Kidney epithelial cell (primary cell): ENCODE results near the gene ASB2. TPM values are rescaled to one million over a fixed set of nuclear protein-coding genes. Genes with fewer than 3 reads are reported as not detected.

Source experiments
- DNase-seq: peaks from one replicate; pipeline ENCODE4 v3.0.0-alpha.2; 2010; ENCODE audit warnings: low read depth
- H3K27me3 ChIP-seq: 2 replicates; pipeline ENCODE4 v1.6.0; 2011; ENCODE audit warnings: low read length; ENCODE audit not compliant: control insufficient read depth, insufficient read depth
- H3K36me3 ChIP-seq: 2 replicates; pipeline ENCODE4 v1.5.1; 2011; ENCODE audit warnings: low read length; ENCODE audit not compliant: control insufficient read depth, insufficient read depth
- H3K4me3 ChIP-seq: 2 replicates; pipeline ENCODE4 v1.5.1; 2011; ENCODE audit warnings: low read depth, mild to moderate bottlenecking, control low read depth, low read length
- total RNA-seq: library from RNA; depleted of rRNA; stranded (reverse); fragments of >200 nt; gene quantifications from 2 replicates; pipeline ENCODE4 v1.2.3, GENCODE V29; 2015
- TF ChIP-seq, protein P1 (sequence below): IDR thresholded peaks from 2 replicates; pipeline ENCODE4 v1.5.1; 2011; ENCODE audit warnings: mild to moderate bottlenecking, moderate library complexity, low read length, control low read depth, inconsistent platforms; ENCODE audit not compliant: insufficient read depth, poor library complexity, severe bottlenecking

The ASB2 gene
- total RNA-seq, 1 donor from 2014 or later: 7.4 TPM

- DNase-seq: no peak
- Histone ChIP-seq H3K4me3 (no peak overlapping the region), H3K36me3 (no peaks in the 10 kb centered on the region), H3K27me3 (peaks cover 6% of the 10 kb centered on the region)
- TF ChIP-seq, protein P1, sequence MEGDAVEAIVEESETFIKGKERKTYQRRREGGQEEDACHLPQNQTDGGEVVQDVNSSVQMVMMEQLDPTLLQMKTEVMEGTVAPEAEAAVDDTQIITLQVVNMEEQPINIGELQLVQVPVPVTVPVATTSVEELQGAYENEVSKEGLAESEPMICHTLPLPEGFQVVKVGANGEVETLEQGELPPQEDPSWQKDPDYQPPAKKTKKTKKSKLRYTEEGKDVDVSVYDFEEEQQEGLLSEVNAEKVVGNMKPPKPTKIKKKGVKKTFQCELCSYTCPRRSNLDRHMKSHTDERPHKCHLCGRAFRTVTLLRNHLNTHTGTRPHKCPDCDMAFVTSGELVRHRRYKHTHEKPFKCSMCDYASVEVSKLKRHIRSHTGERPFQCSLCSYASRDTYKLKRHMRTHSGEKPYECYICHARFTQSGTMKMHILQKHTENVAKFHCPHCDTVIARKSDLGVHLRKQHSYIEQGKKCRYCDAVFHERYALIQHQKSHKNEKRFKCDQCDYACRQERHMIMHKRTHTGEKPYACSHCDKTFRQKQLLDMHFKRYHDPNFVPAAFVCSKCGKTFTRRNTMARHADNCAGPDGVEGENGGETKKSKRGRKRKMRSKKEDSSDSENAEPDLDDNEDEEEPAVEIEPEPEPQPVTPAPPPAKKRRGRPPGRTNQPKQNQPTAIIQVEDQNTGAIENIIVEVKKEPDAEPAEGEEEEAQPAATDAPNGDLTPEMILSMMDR: no peak
Measured at GRCh38 chr14:93980456-93981201, 4.3 kb upstream of the ASB2 start.

GRCh38 chr14:93978735-93979134 lies 2.4 kb upstream of the ASB2 start:
- no peaks in the 10 kb centered on the region for H3K36me3 ChIP-seq
- no peak for DNase-seq
- peaks cover 6% of the 10 kb centered on the region for H3K27me3 ChIP-seq
- no peak overlapping the region for H3K4me3 ChIP-seq
- TF ChIP-seq, protein P1: no peak

- no peaks in the 10 kb centered on the region for H3K36me3 ChIP-seq
- no peak for DNase-seq
- peaks cover 6% of the 10 kb centered on the region for H3K27me3 ChIP-seq
- TF ChIP-seq, protein P1: no peak
- no peak overlapping the region for H3K4me3 ChIP-seq
Measured at GRCh38 chr14:93977790-93978581, 1.6 kb upstream of the ASB2 start.

DNA sequence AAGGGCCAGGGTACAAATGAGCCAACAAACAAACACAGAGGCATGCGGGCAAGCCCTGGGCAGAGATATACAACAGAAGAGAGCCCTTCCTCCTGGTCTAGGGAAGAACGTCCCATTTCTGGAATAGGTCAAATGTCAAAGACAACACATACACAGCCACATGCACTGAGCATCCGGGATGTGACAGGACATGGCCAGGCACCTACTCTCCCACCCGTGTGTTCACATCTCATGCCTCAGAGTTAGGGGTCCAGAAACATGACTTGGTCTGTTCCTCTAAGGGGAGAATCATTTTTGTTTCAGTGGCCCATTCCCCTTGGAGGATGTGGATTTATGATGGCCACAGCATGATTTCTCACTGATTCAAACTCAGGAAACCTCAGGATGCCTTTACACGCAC lies 801 bp upstream of the ASB2 start:
- TF ChIP-seq, protein P1: no peak
- DNase-seq: no peak
- H3K27me3 ChIP-seq: peaks cover 6% of the 10 kb centered on the region
- no peaks in the 10 kb centered on the region for H3K36me3 ChIP-seq
- no peak overlapping the region for H3K4me3 ChIP-seq

GRCh38 chr14:93975791-93976476 lies 436 bp downstream of the ASB2 start:
- Histone ChIP-seq H3K4me3 (no peak overlapping the region), H3K36me3 (no peaks in the 10 kb centered on the region), H3K27me3 (peaks cover 5% of the 10 kb centered on the region)
- TF ChIP-seq, protein P1: no peak
- DNase-seq: no peak
